Natural killer cell (primary cell): ENCODE results near the gene DLGAP3. TPM values are rescaled to one million over a fixed set of nuclear protein-coding genes. Genes with fewer than 3 reads are reported as not detected.

Source experiments
- ATAC-seq, 3 donors: fragments of 150-1000 bp in 2 of 3; fragments of 200-7000 bp in 1 of 3; cut with Tn5 transposase; 1 replicate in 1 of 3; 2 replicates in 2 of 3; pipeline ENCODE4 v1.10.0; 2021; ENCODE audit warnings: mild to moderate bottlenecking in 2 of 3, moderate library complexity in 2 of 3
- DNase-seq, 2 donors: peaks; one replicate each; pipeline versions ENCODE4 v3.0.0 to v3.0.0-alpha.2; 2013 to 2021; ENCODE audit warnings: mixed read lengths in 1 of 2
- H3K27ac ChIP-seq: one replicate; pipeline ENCODE4 v1.5.1; 2013; ENCODE audit warnings: mild to moderate bottlenecking, low read length
- H3K27me3 ChIP-seq: one replicate; pipeline ENCODE4 v1.6.1; 2013; ENCODE audit warnings: low read length; ENCODE audit not compliant: control insufficient read depth, insufficient read depth
- H3K36me3 ChIP-seq: one replicate; pipeline ENCODE4 v1.6.1; 2013; ENCODE audit warnings: low read length; ENCODE audit not compliant: control insufficient read depth, insufficient read depth
- H3K4me1 ChIP-seq: one replicate; pipeline ENCODE4 v1.6.1; 2013; ENCODE audit warnings: low read length; ENCODE audit not compliant: control insufficient read depth, insufficient read depth
- H3K4me3 ChIP-seq: one replicate; pipeline ENCODE4 v1.5.1; 2013; ENCODE audit warnings: low read length
- H3K9me3 ChIP-seq: one replicate; pipeline ENCODE4 v1.6.1; 2013; ENCODE audit warnings: low read length; ENCODE audit not compliant: control insufficient read depth, insufficient read depth
- H3K27ac Mint-ChIP-seq, 2 donors: one replicate each; pipeline ENCODE4 v1.8.0; 2022; ENCODE audit warnings: mild to moderate bottlenecking in 2 of 2, mixed read lengths in 2 of 2, moderate library complexity in 1 of 2
- H3K27me3 Mint-ChIP-seq, 2 donors: one replicate each; pipeline ENCODE4 v1.8.0; 2022; ENCODE audit warnings: low read depth in 2 of 2, mixed read lengths in 2 of 2
- H3K36me3 Mint-ChIP-seq: one replicate; pipeline ENCODE4 v1.8.0; 2022; ENCODE audit warnings: mixed read lengths
- H3K4me1 Mint-ChIP-seq, 2 donors: one replicate each; pipeline ENCODE4 v1.8.0; 2022; ENCODE audit warnings: mixed read lengths in 2 of 2
- H3K4me3 Mint-ChIP-seq: one replicate; pipeline ENCODE4 v1.8.0; 2022; ENCODE audit warnings: mild to moderate bottlenecking, moderate library complexity, mixed read lengths
- H3K9me3 Mint-ChIP-seq, 2 donors: one replicate each; pipeline ENCODE4 v1.8.0; 2022; ENCODE audit warnings: mixed read lengths in 2 of 2
- CTCF ChIP-seq: fragments of 200-600 bp; IDR thresholded peaks from one replicate; pipeline ENCODE4 v1.8.0; 2022; ENCODE audit warnings: antibody characterized with exemption
- WGBS: methylation state at CpG from one replicate; pipeline ENCODE4 v1.1.7; 2013; ENCODE audit warnings: missing lambda C conversion rate; ENCODE audit not compliant: insufficient coverage; 5-methylcytosine and 5-hydroxymethylcytosine counted together
- intact Hi-C: fragments of 100-400 bp; cut with micrococcal nuclease; formaldehyde crosslinking; loops from one replicate; pipeline ENCODE4 v1.14.2; 2022
- total RNA-seq, 4 donors: library from RNA; stranded (reverse); fragments of 120-200 nt in 1 of 4; gene quantifications; one replicate each; pipeline versions ENCODE4 v1.2.3 to v1.2.4, GENCODE V29; 2013 to 2022

DLGAP3 gene
- total RNA-seq, 3 donors from 2014 or later (not counting 1 experiment from before 2014, with no cell fraction given): 0.33 to 0.38 (median 0.36) TPM

GRCh38 chr1:34976384-34977209 lies 47.1 kb upstream of the DLGAP3 start:
- DNase-seq (no peak), ATAC-seq (no peak)
- Histone ChIP-seq H3K27me3 (no peaks in the 10 kb centered on the region), H3K36me3 (peaks cover 13% of the 10 kb centered on the region), H3K4me1 (peaks cover 2% of the 10 kb centered on the region), H3K27ac (no peak overlapping the region), H3K4me3 (no peak overlapping the region), H3K9me3 (no peaks in the 10 kb centered on the region)
- no peaks in the 10 kb centered on the region for H3K9me3 Mint-ChIP-seq
- intact Hi-C loops: no loop called here
- H3K27ac Mint-ChIP-seq: no peak overlapping the region
- H3K27me3 Mint-ChIP-seq: no peaks in the 10 kb centered on the region
- H3K4me3 Mint-ChIP-seq: no peak overlapping the region
- H3K36me3 Mint-ChIP-seq: no peaks in the 10 kb centered on the region
- peaks cover 24 to 41% of the 10 kb centered on the region in 2 donors for H3K4me1 Mint-ChIP-seq
- TF ChIP-seq CTCF: no peak
- 97% methylated on average over 72 of the region's 72 CpGs for WGBS

DNA sequence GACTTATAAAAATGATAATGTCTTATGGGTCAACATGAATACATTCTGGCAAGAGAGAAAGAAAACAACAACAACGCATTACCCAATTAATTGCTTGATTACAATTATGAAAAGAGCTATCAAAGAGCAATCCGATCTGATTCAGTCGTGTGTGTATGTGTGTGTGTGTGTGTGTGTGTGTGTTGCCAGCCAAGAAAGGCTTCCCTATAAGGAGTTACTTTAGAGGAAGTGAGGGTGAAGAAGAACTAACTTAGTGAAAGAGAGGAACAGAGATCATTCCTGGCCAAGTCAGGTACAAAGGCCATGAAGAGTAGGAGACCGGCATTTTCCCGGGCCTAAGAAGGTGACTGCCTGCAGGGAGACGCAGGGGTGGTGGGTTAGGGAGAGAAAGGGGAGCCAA lies 46.3 kb upstream of the DLGAP3 start:
- no peak overlapping the region for H3K4me3 ChIP-seq
- no peak for ATAC-seq
- H3K27me3 Mint-ChIP-seq: no peaks in the 10 kb centered on the region
- peaks cover 24 to 41% of the 10 kb centered on the region in 2 donors for H3K4me1 Mint-ChIP-seq
- no peaks in the 10 kb centered on the region for H3K36me3 Mint-ChIP-seq
- H3K27ac Mint-ChIP-seq: peak overlapping the region; percentile 21 to 59
- H3K36me3 ChIP-seq: peaks cover 10% of the 10 kb centered on the region
- TF ChIP-seq CTCF: no peak
- H3K4me1 ChIP-seq: peaks cover 2% of the 10 kb centered on the region
- no peak overlapping the region for H3K27ac ChIP-seq
- intact Hi-C loops: no loop called here
- DNase-seq: no peak
- no peaks in the 10 kb centered on the region for H3K9me3 ChIP-seq
- no peaks in the 10 kb centered on the region for H3K27me3 ChIP-seq
- H3K4me3 Mint-ChIP-seq: no peak overlapping the region
- no peaks in the 10 kb centered on the region for H3K9me3 Mint-ChIP-seq
- 96% methylated on average over 6 of the region's 6 CpGs for WGBS

- 100% methylated on average over 2 of the region's 3 CpGs for WGBS
- TF ChIP-seq CTCF: no peak
- Mint-ChIP-seq H3K4me3 (no peak overlapping the region), H3K27me3 (no peaks in the 10 kb centered on the region), H3K27ac (peak overlapping the region; percentile 21 to 59), H3K4me1 (peaks cover 23 to 36% of the 10 kb centered on the region in 2 donors), H3K9me3 (no peaks in the 10 kb centered on the region), H3K36me3 (no peaks in the 10 kb centered on the region)
- ATAC-seq: no peak
- H3K27ac ChIP-seq: no peak overlapping the region
- intact Hi-C loops: no loop called here
- H3K9me3 ChIP-seq: no peaks in the 10 kb centered on the region
- H3K27me3 ChIP-seq: no peaks in the 10 kb centered on the region
- H3K4me1 ChIP-seq: peaks cover 2% of the 10 kb centered on the region
- H3K36me3 ChIP-seq: peaks cover 10% of the 10 kb centered on the region
- no peak for DNase-seq
- H3K4me3 ChIP-seq: no peak overlapping the region
Measured at GRCh38 chr1:34975338-34975737, 45.9 kb upstream of the DLGAP3 start.
